GM18511 (cell line): ENCODE results near the gene CASP10.

Experiments
- ATAC-seq: cut with Tn5 transposase; IDR thresholded peaks from one replicate; pipeline ENCODE4 v1.9.1; 2021; ENCODE audit warnings: mild to moderate bottlenecking, moderate library complexity; ENCODE audit not compliant: unreplicated experiment

Gene CASP10

DNA sequence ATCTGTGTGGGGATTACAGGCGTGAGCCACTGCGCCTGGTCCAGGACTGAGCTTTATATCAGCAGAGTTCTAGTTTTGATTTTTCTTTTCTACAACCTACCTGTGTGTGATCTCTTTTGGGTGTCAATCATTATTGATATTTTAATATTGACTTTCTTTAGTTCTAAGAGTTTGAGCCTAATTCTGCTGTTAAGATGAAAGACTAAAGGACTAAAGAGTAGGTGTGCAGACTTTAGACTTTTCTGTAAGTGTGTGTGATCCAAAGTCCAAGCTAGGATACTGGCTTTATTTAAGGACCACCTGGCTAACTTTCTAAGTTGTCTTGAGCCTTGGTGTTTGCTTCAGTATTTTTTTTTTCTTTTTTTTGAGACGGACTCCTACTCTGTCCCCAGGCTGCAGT lies 12.4 kb downstream of the CASP10 start:
- ATAC-seq: no peak

DNA sequence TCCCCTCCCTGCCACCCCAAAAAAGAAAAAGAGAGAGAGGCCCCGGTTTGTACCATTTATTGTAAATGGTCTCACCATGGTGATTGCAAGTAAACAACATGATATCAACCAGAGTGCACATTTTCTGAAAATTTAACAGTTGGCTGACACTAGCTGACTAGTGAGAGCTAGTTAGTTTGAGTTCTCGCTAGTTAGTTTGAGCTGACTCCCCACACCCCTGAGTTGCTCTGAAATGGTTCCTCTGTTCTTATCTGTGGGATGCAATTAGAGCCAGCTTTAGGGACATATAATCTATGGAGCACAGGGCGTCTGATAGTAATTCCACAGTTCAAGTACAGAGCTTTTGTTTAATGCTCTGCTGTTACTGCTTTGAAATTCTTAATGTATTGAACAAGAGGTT lies 13.1 kb downstream of the CASP10 start:
- no peak for ATAC-seq

DNA sequence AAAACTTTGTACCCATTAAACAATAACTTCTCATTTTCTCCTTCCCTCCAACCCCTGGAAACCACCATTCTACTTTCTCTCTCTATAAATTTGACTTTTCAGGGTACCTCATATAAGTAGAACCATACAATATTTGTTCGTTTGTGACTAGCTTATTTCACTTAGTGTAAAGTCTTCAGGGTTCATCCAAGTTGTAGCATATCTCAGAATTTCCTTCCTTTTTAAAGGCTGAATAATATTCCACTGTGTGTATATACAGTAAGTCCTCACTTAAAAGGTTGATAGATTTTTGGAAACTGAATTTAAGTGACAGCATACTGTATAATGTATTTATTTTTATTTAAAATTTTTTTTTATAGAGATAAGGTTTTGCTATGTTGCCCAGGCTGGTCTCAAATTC lies 13.9 kb downstream of the CASP10 start:
- no peak for ATAC-seq

DNA sequence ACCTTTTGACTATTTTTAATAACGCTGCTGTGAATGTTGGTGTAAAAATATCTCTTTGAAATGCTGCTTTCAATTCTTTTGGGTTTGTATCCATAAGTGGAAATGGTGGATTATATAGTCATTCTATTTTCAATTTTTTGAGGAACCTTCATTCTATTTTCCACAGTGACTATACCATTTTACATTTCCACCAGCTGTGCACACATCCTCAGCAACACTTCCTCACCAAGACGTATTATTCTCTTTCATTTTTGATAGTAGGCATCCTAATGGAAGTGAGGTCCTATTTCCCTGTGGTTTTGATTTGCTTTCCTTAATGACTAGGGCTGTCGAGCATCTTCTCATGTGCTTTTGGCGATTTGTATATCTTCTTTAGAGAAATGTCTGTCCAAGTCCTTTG lies 14.8 kb downstream of the CASP10 start:
- no peak for ATAC-seq

DNA sequence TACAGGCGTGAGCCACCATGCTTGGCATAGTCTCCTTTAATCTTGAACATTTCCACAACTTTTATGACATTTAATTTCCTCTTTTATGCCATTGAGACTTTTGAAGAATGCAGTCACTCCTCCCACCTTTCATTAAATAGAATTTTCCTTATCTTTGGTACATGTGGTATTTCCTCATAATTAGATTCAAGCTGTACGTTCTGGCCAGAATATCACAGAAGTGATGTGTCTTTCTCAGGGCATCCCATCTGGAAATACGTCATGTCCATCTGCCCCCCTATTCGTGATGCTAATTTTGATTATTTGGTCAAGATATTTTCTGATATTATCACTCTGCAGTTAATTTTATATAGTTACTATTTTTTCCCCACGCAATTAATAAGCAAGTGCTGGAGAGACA lies 16.9 kb downstream of the CASP10 start:
- no peak for ATAC-seq

DNA sequence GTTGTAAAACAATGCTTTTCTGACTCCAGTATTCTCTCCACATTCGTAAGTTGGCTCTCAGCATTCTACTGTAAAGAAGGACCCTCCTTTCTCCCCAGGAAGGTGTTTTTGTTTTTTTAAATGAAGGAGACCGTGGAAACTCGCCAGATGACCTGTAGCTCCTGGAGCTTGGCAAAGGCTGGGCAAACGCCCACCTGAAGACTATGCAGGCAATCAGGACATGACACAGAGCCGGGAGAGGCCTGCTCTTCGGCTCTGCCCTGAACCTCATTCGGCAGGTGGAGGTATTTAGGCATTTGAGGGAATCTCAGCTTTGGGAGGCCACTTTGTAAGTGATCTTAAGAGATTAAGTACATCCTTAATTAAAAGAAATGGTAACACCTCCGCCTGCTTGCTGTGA lies 17.4 kb downstream of the CASP10 start:
- ATAC-seq: no peak

DNA sequence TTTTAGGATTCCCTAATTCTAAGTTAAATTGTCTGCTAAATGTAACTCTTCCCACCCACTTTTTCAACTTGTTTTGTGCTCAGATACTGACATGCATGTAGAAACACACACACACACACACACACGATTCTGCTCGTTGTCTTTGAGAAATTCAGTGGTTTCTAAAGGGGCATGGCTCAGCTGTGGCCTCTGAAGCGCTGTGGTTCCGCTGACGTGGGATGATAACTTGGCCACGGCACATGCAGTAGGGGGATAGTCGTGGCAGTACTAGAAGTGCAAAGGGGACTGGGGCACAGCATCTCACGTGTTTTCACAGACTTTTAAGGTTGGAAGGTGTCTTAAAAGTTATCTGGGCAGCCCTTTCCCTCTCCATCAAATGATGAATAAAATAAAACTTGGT lies 18.4 kb downstream of the CASP10 start:
- ATAC-seq: no peak

DNA sequence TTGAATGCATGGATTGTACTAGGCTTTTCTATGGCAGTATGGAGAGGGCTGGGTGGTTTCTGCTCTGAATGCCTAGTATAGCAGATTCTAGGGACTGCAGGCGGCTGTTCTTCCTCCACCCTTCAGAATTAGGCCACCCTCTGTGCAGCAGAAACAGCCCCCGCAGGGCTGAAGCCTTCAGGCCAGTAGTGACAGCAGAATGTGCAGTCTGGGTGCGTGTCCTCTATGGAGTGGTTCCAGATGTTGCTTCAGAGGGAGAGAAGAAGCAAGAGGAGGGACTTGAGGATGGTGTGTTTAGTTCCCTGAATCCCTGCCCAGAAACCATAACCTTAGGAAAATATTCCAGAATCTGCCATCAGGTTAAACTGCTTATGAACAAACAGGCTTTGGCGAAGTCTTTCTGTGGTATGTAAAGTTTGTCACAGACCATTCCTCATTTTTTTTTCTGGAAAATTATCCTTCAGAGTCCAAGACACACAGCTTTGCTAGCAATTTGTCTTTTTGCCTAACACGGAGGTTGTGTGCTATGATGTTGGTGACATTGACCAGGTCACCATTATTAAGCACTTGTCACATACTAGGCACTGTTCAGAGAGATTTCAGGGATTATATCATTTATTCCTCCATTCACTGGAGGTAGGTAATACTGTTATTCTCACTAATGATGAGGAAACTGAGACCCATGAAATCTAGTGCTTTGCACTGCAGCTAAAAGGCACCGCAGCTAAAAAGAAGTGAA lies 21.1 kb downstream of the CASP10 start:
- ATAC-seq: no peak

DNA sequence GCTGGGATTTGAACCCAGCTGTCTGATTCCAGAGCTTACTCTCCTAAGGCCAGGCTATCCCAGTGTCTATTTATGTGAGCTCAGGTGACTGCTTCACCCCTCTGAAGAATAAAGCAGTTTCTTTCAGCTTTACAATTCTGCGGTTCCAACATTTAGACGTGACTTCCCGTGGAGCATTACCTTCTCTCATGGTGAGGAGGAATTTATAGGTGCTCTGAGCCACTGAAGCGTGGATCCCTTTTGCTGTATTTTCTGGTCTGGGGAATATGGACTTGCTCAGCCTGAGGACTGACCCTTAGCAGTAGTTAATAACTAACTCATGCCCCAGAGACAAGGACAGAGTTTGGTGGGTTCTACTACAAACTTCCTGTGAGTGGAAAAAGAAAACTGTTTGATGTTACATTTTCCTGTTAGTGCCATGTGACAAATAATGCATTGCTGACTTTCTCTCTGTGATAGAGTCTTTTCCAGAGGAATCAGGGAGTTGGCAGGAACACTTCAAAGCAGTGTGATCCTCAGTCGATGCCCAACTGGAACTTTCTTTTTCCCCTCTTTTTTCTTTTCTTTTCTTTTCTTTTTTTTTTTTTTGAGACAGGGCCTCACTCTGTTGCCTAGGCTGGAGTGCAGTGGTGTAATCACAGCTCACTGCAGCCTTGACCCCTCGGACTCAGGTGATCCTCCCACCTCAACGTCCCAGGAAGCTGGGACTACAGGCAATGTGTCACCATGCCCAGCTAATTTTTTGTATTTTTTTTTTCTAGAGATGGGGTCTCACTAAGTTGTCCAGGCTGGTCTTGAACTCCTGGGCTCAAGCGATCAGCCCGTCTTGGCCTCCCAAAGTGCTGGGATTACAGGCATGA lies 21.9 kb downstream of the CASP10 start:
- no peak for ATAC-seq

DNA sequence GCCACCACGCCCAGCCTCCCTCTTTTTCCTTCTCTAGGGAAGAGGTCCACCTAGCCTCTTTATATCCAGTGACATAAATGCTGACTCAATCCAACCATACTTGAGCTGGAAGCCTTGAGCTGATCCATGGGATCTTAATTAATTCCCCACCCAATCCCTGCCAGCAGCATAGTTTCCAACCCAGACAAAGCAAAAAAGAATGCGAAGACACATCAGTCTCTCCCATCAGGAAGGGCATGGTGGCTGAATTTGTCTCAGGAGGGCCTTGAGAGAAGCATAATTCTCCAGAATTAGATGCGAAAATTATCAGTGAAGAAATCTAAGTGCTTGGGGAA lies 22.5 kb downstream of the CASP10 start:
- no peak for ATAC-seq

DNA sequence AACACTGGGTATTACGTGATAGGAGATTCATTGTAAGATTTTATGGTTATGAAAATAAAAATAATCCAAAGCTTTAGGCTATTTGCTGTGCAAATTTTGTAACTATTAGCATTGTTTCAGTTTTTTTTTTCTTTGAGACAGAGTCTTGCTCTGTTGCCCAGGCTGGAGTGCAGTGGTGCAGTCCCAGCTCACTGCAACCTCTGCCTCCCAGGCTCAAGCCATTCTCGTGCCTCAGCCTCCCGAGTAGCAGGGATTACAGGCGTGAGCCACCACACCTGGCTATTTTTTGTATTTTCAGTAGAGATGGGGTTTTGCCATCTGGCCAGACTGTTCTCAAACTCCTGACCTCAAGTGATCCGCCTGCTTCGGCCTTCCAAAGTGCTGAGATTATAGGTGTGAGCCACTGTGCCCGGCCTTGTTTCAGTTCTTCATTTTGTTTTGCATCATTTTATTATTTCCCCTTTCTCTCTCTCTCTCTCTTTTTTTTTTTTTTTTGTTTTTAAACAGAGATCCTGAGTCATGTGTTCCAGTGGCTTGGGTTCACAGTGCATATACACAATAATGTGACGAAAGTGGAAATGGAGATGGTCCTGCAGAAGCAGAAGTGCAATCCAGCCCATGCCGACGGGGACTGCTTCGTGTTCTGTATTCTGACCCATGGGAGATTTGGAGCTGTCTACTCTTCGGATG lies 25.8 kb downstream of the CASP10 start:
- peak; percentile 86 for ATAC-seq

DNA sequence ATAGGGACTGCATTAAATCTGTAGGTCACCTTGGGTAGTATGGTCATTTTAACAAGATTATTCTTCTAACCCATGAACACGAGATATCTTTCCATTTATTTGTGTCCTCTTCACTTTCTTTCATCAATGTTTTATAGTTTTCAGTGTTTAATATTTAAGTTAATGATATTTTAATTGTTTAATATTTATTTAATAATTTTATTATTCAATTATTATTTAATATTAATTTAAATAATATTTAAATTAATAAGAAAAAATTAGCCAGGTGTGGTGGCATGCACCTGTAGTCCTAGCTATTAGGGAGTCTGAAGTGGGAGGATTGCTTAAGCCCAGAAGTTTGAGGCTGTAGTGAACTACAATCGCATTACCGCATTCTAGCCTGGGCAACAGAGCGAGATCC lies 33.0 kb downstream of the CASP10 start:
- no peak for ATAC-seq

DNA sequence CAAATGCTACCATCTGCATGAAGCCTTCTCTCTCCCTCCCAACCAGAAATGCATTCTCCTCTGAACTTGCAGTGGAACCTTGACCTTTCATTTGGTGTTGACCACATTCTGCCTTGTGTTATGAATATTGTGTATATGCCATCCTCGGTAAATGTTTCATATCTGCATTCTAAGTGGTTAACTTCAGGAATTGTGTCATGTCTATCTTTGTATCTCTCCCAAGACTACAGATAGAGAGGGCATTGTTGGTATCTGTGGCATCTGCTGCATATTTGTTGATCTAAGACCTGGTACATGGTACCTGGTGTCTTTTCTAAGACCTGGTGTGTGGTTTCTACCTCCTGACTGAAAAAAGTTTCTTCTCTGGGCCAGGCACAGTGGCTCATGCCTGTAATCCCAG lies 34.0 kb downstream of the CASP10 start:
- ATAC-seq: no peak

DNA sequence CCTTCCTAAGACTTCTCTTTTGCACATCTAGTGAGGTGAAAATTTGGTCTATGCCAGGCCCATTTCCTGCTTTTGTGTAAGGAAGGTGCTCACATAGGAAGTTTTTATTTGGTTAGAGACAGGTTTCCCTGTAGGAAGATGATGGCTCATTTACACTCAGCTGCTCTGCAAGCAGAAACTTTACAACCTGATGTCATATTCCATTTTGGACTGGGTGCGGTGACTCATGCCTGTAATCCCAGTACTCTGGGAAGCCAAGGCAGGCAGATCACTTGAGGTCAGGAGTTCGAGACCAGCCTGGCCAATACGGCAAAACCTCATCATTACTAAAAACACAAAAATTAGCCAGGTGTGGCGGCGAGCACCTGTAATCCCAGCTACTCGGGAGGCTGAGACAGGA lies 35.8 kb downstream of the CASP10 start:
- no peak for ATAC-seq

DNA sequence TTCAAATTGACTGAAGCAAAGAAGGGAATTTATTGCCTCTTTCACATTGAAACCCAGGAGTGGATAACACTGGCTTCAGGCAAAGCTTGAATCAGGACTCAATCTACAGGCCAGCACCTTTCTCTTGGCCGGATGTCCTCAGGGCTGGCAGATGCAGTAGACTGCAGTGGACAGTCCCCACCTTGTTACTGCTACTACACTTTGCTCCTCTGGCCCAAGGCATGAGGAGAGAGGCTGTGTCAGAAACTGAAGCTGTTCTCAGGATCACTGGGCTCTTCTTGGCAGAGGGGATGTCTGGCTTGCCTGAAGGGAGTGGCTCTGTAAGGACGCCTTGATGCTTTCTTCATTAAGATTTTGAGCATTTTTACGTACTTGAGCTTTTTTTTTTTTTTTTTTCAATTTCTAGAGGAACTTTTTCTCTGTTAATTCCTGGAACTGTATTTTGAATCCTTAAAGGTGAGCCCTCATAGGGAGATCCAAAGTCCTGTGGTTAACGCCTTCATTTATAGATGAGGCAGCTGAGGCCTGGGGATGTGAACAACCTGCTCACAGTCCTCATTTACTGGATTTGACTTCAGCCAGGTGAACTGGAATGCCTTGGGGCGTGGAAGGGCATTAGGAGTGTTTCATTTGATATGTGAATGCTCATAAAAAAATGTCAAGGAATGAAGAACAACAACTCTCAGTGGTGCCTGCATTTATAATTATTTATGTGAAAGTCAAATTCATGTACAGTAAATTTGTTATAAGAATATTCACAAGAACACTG lies 36.6 kb downstream of the CASP10 start:
- ATAC-seq: no peak

DNA sequence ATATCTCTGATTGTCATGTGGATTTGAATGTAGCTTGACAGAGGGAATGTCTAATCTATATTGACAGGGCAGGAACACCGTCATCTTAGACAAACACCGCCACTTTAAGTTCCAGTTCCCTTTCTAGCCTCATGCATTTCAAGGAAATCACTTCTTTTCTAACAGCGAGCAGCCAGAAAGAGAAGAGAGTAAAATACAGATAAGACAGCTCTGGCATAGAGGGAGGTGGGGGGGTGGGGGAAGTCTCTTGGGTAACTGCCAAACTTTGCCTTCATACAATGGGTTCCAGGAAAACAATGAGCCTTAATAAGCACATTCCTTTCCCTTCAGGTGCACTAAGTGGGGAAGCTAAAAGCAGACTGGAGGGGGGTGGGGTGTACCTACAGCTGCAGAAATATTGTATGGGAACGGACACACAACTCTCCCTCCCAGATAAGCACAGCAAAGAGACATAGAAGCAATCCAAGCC lies 37.2 kb downstream of the CASP10 start:
- no peak for ATAC-seq

DNA sequence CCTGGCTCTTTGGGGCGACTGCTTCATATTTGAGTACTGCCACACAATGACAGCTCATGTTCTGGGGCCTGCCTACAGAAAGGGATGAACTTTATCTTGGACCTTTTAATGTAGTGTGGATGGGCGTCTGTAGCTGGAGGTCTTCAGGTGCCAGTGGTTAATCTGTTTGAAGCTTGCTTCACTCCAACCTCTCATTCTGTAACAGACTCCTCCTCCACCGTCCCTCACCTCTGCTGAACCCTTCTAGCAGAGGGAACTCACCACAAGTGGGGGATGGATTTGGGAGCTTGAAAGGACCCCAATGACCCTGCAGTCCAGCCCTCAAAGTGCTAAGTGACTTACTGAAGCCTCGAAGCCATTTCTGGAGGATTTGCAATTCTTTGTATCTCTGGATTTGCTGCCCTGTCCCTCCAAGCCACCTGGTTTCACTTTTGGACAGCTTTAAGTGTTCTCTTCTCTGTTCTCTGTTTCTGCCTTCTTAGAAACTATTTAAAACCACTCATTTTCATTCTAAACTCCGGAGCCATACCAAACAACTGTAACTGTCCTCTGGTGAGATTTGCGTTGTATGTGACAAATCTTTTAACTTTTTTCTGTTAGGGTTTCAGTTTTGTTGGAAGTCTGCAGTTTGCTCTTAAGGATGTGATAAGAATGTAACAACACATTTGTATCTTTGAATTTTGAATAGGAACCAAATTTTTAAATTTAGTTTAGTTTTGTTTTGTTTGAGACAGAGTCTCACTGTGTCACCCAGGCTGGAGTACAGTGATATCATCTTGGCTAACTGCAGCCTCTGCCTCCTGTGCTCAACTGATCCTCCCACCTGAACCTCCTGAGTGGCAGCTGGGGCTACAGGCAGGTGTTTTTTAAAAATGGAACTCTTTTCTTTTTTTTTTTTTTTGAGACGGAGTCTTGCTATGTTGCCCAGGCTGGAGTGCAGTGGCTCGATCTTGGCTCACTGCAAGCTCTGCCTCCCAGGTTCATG lies 40.4 kb downstream of the CASP10 start:
- peak; percentile 89 for ATAC-seq

DNA sequence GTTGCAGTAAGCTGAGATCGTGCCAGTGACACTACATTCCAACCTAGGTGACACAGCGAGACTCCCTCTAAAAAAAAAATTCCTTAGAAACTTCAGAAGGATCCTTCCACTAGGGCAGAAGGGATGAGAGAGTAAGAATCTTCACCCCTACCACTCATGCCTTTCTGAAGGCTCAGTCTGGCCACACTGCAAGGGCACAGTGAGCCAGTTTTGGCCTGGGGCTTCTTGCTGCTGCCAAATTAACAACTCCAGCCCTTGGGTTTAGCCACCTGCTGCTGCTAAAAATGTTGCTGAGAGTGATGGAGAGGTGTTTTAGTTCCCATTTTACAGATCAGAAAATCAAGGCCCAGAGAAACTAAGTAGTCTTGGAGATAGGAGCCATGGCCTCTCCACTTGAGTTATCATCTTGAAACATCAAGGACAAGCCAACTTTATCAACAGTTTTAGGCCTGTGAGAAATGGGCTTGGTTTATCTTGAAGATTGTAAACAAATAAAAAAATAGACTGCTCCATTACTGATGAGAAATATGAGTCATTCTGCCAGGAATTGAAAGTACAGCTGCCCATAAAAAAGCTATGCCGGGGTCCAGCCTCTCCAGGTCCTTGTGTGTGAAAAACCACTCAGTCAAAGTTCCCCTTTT lies 45.5 kb downstream of the CASP10 start:
- no peak for ATAC-seq

DNA sequence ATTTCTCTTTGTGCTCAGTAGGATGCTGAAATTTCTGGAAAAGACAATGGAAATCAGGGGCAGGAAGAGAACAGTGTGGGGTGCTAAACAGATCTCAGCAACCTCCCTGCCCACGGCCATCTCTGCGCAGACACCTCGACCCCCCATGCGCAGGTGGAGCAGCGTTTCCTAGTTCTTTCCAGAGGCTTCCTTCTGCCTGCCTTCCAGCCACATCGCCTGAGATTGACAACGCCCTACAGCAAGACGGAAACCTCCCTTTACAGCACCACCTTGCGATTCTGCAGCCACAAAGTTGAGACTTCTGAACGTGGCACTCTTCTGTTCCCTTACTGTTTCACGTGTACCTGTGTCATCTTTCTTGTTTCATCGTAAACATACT lies 46.0 kb downstream of the CASP10 start:
- no peak for ATAC-seq
